Mammary epithelial cell (primary cell): Measurements from ENCODE around the gene MAD1L1.

ENCODE experiments used
- EZH2 ChIP-seq: IDR thresholded peaks from 2 replicates; pipeline ENCODE4 v1.6.1; 2012; ENCODE audit warnings: low read length, inconsistent platforms, borderline replicate concordance
- TF ChIP-seq, protein P1 (sequence below), 2 donors: IDR thresholded peaks in 1 of 2; conservative IDR thresholded peaks in 1 of 2; 2 replicates each; pipeline ENCODE4 v1.5.1; 2011 to 2012; ENCODE audit warnings: inconsistent platforms in 2 of 2, low read length in 2 of 2, mild to moderate bottlenecking in 2 of 2, control low read depth in 1 of 2, low read depth in 1 of 2; ENCODE audit not compliant: insufficient read depth in 1 of 2; ENCODE audit errors: extremely low read depth in 1 of 2

- TF ChIP-seq, protein P1, sequence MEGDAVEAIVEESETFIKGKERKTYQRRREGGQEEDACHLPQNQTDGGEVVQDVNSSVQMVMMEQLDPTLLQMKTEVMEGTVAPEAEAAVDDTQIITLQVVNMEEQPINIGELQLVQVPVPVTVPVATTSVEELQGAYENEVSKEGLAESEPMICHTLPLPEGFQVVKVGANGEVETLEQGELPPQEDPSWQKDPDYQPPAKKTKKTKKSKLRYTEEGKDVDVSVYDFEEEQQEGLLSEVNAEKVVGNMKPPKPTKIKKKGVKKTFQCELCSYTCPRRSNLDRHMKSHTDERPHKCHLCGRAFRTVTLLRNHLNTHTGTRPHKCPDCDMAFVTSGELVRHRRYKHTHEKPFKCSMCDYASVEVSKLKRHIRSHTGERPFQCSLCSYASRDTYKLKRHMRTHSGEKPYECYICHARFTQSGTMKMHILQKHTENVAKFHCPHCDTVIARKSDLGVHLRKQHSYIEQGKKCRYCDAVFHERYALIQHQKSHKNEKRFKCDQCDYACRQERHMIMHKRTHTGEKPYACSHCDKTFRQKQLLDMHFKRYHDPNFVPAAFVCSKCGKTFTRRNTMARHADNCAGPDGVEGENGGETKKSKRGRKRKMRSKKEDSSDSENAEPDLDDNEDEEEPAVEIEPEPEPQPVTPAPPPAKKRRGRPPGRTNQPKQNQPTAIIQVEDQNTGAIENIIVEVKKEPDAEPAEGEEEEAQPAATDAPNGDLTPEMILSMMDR (conservative IDR thresholded peaks at IDR 0.05 in 1 of 2, IDR thresholded peaks at IDR 0.05 in 1 of 2; ENCODE audit: extremely low read depth in 1 of 2, insufficient read depth in 1 of 2, low read depth in 1 of 2, low read length in 2 of 2): no peak
- no peak for TF ChIP-seq EZH2
Observed at GRCh38 chr7:2019711-2020511, 212.8 kb downstream of the MAD1L1 start.
